ENCODE results near the gene ITPKC.

Gene ITPKC

GRCh38 chr19:40672573-40673299 lies 44.2 kb upstream of the ITPKC start:
- no peak for TF ChIP-seq CTCF (IDR thresholded peaks at IDR 0.05; ENCODE audit: low read depth, low read length)
- Histone ChIP-seq H3K9me3 (no peaks in the 10 kb centered on the region), H3K36me3 (peaks cover 56% of the 10 kb centered on the region), H3K4me1 (no peaks in the 10 kb centered on the region), H3K4me3 (ENCODE audit: low read depth, low read length) (no peak overlapping the region), H3K27me3 (no peaks in the 10 kb centered on the region)
- no peak for DNase-seq

DNA sequence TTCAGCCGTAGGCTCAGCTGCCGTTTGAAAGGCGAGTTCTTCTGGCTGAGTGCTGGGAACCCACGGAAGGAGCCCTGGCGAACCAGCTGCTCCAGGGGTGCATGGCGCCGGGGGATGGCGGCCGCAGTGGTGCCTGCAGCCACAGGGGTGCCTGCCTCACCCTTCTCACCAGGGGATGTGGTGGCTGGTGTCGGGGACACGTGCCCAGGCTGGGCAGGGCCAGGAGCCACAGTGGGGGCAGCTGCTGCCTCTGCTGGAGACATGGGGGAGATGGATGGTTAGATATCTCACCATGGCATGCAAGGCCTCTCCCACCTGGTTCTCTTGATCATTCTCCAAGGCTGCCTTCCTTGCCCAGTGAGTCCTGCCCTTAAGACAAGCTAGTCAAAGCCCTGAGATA lies 43.5 kb upstream of the ITPKC start:
- Histone ChIP-seq H3K27me3 (no peaks in the 10 kb centered on the region), H3K9me3 (no peaks in the 10 kb centered on the region), H3K4me1 (no peaks in the 10 kb centered on the region), H3K4me3 (ENCODE audit: low read depth, low read length) (no peak overlapping the region), H3K36me3 (peaks cover 60% of the 10 kb centered on the region)
- DNase-seq: no peak
- TF ChIP-seq CTCF (IDR thresholded peaks at IDR 0.05; ENCODE audit: low read depth, low read length): no peak

DNA sequence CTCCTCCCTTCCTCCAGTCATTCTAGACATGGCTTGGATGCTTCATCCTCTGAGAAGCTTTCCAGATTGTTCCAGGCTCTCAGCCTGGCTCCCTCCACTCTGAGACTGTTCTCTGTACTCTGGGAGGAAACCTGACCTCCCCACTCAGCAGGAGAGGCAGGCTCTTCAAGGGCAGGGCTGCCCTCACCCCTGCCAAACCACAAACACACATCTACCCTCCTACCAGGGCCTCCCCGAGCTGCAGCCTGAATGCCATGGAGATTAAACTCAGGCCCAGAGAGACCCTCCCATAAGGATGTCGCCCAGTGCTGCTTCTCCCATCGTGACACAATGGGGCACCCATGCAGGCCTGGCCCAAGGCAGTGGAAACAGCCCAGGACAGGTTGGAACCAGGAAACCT lies 42.6 kb upstream of the ITPKC start:
- Histone ChIP-seq H3K36me3 (peaks cover 62% of the 10 kb centered on the region), H3K9me3 (no peaks in the 10 kb centered on the region), H3K4me1 (no peaks in the 10 kb centered on the region), H3K27me3 (no peaks in the 10 kb centered on the region), H3K4me3 (ENCODE audit: low read depth, low read length) (no peak overlapping the region)
- DNase-seq: no peak
- no peak for TF ChIP-seq CTCF (IDR thresholded peaks at IDR 0.05; ENCODE audit: low read depth, low read length)

GRCh38 chr19:40677156-40677555 lies 39.8 kb upstream of the ITPKC start:
- H3K4me3 ChIP-seq (ENCODE audit: low read depth, low read length): no peak overlapping the region
- peaks cover 61% of the 10 kb centered on the region for H3K36me3 ChIP-seq
- H3K27me3 ChIP-seq: no peaks in the 10 kb centered on the region
- no peak for TF ChIP-seq CTCF (IDR thresholded peaks at IDR 0.05; ENCODE audit: low read depth, low read length)
- H3K9me3 ChIP-seq: no peaks in the 10 kb centered on the region
- DNase-seq: no peak
- no peaks in the 10 kb centered on the region for H3K4me1 ChIP-seq

DNA sequence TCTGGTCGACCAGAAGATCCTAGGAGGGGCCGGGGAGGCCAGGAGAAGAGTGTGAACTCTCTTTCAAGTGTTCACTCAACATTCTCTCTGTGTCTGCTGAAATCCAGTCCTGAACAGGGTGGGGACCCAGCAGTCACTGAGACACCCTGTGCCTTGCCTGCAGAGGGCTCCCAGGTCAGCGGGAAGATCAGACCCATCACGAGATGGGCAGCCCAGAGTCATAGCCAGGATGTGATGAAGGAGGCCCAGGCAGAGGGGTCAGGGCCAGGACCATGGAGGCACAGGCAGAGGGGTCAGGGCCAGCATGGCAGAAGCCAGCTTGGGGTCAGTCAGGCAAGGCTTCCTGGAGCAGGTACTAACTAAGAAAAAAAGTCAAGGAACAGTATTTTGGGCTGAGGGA lies 35.9 kb upstream of the ITPKC start:
- H3K27me3 ChIP-seq: no peaks in the 10 kb centered on the region
- no peak overlapping the region for H3K4me3 ChIP-seq (ENCODE audit: low read depth, low read length)
- no peaks in the 10 kb centered on the region for H3K9me3 ChIP-seq
- peaks cover 47% of the 10 kb centered on the region for H3K36me3 ChIP-seq
- TF ChIP-seq CTCF (IDR thresholded peaks at IDR 0.05; ENCODE audit: low read depth, low read length): no peak
- no peaks in the 10 kb centered on the region for H3K4me1 ChIP-seq
- no peak for DNase-seq

- H3K36me3 ChIP-seq: peaks cover 40% of the 10 kb centered on the region
- no peaks in the 10 kb centered on the region for H3K9me3 ChIP-seq
- no peak overlapping the region for H3K4me3 ChIP-seq (ENCODE audit: low read depth, low read length)
- H3K4me1 ChIP-seq: no peaks in the 10 kb centered on the region
- no peak for DNase-seq
- no peak for TF ChIP-seq CTCF (IDR thresholded peaks at IDR 0.05; ENCODE audit: low read depth, low read length)
- H3K27me3 ChIP-seq: no peaks in the 10 kb centered on the region
Measured at GRCh38 chr19:40682431-40682964, 34.4 kb upstream of the ITPKC start.
